A673 (cell line): ENCODE results near the gene CMC2.

Source experiments
- CTCF ChIP-seq: fragments of 300-800, 200-600 bp; sonication (generic); conservative IDR thresholded peaks from 2 replicates; pipeline ENCODE4 v1.5.1; 2017; ENCODE audit warnings: low read depth, mild to moderate bottlenecking, antibody characterized with exemption, low read length, moderate library complexity, mixed read lengths
- EZH2 ChIP-seq: fragments of 200-600 bp; sonication (generic); IDR thresholded peaks from 2 replicates; pipeline ENCODE4 v1.6.1; 2017; ENCODE audit warnings: borderline replicate concordance, low read depth, mild to moderate bottlenecking, mixed read lengths, antibody characterized with exemption, low read length; ENCODE audit not compliant: poor library complexity, severe bottlenecking

GRCh38 chr16:80924372-80924978 is 82.2 kb downstream of the CMC2 start:
- TF ChIP-seq CTCF, result peak; percentile 82
- TF ChIP-seq EZH2, result no peak
